ENCODE data around the gene RBBP5. TPM values are rescaled to one million over a fixed set of nuclear protein-coding genes. Genes with fewer than 3 reads are reported as not detected.

The RBBP5 gene
- polyA plus RNA-seq, 3 donors, result 4.9 to 10.2 (median 8.1) TPM

- H3K9ac ChIP-seq (ENCODE audit: insufficient read depth, low read length, poor library complexity, severe bottlenecking), result no peak overlapping the region
- intact Hi-C loops (cut with micrococcal nuclease), result no loop called here
Observed at GRCh38 chr1:205062319-205062718, 59.5 kb downstream of the RBBP5 start.

GRCh38 chr1:205061665-205062069 is 60.1 kb downstream of the RBBP5 start:
- H3K36me3 Mint-ChIP-seq, result no peaks in the 10 kb centered on the region
- no peak overlapping the region for H3K4me3 ChIP-seq (replicated peaks in 1 of 3; ENCODE audit: low read depth in 2 of 3, low read length in 3 of 3)
- TF ChIP-seq CTCF (IDR thresholded peaks at IDR 0.05), result peak; percentile 91
- no peaks in the 10 kb centered on the region for H3K9me3 Mint-ChIP-seq
- no peak overlapping the region for H3K27ac ChIP-seq (ENCODE audit: low read depth in 1 of 2, low read length in 2 of 2)
- no peak overlapping the region for H3K27ac Mint-ChIP-seq
- H3K36me3 ChIP-seq (replicated peaks in 1 of 2; ENCODE audit: control insufficient read depth in 1 of 2, insufficient read depth in 2 of 2, low read length in 2 of 2), result no peaks in the 10 kb centered on the region
- H4K20me1 ChIP-seq (ENCODE audit: insufficient read depth, low read length), result no peaks in the 10 kb centered on the region
- no peak overlapping the region for H3K9ac ChIP-seq (ENCODE audit: insufficient read depth, low read length, poor library complexity, severe bottlenecking)
- no peaks in the 10 kb centered on the region for H3K9me3 ChIP-seq (replicated peaks in 1 of 2; ENCODE audit: control insufficient read depth in 1 of 2, insufficient read depth in 1 of 2, low read length in 2 of 2)
- no peak overlapping the region for H3K4me2 ChIP-seq (replicated peaks; ENCODE audit: extremely low read depth, low read length, poor library complexity, severe bottlenecking)
- no peak overlapping the region for H2AFZ ChIP-seq (ENCODE audit: insufficient read depth, low read depth, low read length, poor library complexity, severe bottlenecking)
- no peaks in the 10 kb centered on the region for H3K4me1 ChIP-seq (ENCODE audit: control insufficient read depth in 1 of 2, insufficient read depth in 2 of 2, low read length in 2 of 2)
- H3K27me3 Mint-ChIP-seq (ENCODE audit: low read depth in 3 of 3), result peaks cover 0 to 4% (median 0%) of the 10 kb centered on the region in 3 donors
- WGBS (ENCODE audit: insufficient coverage), result 45% methylated on average over 11 of the region's 13 CpGs
- no peak overlapping the region for H3K4me3 Mint-ChIP-seq
- intact Hi-C loops (cut with micrococcal nuclease), result loop anchor here (1.0 to 2.0 kb wide), 2 partner anchors 71 to 72 kb away; no protein-coding TSS in a partner anchor
- H3K27me3 ChIP-seq (ENCODE audit: control insufficient read depth in 2 of 2, insufficient read depth in 2 of 2, low read length in 2 of 2), result no peaks in the 10 kb centered on the region
- no peaks in the 10 kb centered on the region for H3K79me2 ChIP-seq (ENCODE audit: insufficient read depth, low read length)
- DNase-seq, result peak; percentile 53 to 63 (median 59)
- H3K4me1 Mint-ChIP-seq, result no peaks in the 10 kb centered on the region

More at GRCh38 chr1:205062319-205062718, 59.5 kb downstream of the RBBP5 start:
- Mint-ChIP-seq H3K4me1 (no peaks in the 10 kb centered on the region), H3K36me3 (no peaks in the 10 kb centered on the region), H3K27ac (peak overlapping the region in 1 of 7 donors; percentile 33), H3K9me3 (no peaks in the 10 kb centered on the region), H3K27me3 (ENCODE audit: low read depth in 3 of 3) (peaks cover 0 to 4% (median 0%) of the 10 kb centered on the region in 3 donors), H3K4me3 (no peak overlapping the region)
- H3K36me3 ChIP-seq (replicated peaks in 1 of 2; ENCODE audit: control insufficient read depth in 1 of 2, insufficient read depth in 2 of 2, low read length in 2 of 2), result no peaks in the 10 kb centered on the region
- H3K4me2 ChIP-seq (replicated peaks; ENCODE audit: extremely low read depth, low read length, poor library complexity, severe bottlenecking), result no peak overlapping the region
- WGBS (ENCODE audit: insufficient coverage), result 99% methylated on average over 8 of the region's 8 CpGs
- H3K27me3 ChIP-seq (ENCODE audit: control insufficient read depth in 2 of 2, insufficient read depth in 2 of 2, low read length in 2 of 2), result no peaks in the 10 kb centered on the region
- no peaks in the 10 kb centered on the region for H3K4me1 ChIP-seq (ENCODE audit: control insufficient read depth in 1 of 2, insufficient read depth in 2 of 2, low read length in 2 of 2)
- no peak for TF ChIP-seq CTCF (IDR thresholded peaks at IDR 0.05)
- no peak overlapping the region for H3K27ac ChIP-seq (ENCODE audit: low read depth in 1 of 2, low read length in 2 of 2)
- H3K4me3 ChIP-seq (replicated peaks in 1 of 3; ENCODE audit: low read depth in 2 of 3, low read length in 3 of 3), result no peak overlapping the region
- H4K20me1 ChIP-seq (ENCODE audit: insufficient read depth, low read length), result no peaks in the 10 kb centered on the region
- no peak for DNase-seq
- no peaks in the 10 kb centered on the region for H3K79me2 ChIP-seq (ENCODE audit: insufficient read depth, low read length)
- no peak overlapping the region for H2AFZ ChIP-seq (ENCODE audit: insufficient read depth, low read depth, low read length, poor library complexity, severe bottlenecking)
- no peaks in the 10 kb centered on the region for H3K9me3 ChIP-seq (replicated peaks in 1 of 2; ENCODE audit: control insufficient read depth in 1 of 2, insufficient read depth in 1 of 2, low read length in 2 of 2)

Measured in CD14-positive monocyte (primary cell).